ENCODE data around the gene SRPRA.

Gene SRPRA

GRCh38 chr11:126226334-126227084, 42.2 kb downstream of the SRPRA start:
- no peak for DNase-seq

DNA sequence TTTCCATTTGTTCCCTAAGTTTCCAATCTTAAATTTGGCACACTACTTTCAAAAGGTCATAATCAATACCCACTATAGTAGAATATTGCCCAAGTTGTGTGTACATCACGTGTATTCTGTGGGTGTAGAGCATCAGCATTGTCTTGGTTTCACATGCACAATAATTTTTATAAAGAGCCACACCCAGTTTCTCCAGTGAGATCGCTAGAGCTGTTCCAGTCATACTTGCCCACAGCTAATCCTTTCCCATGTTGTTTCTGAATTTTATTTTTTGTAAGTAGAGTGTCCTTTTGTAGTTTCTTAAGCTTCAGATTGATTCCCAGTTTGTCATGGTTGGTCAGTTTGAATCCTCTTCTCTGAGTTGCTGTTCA, 43.4 kb downstream of the SRPRA start:
- no peak for DNase-seq

GRCh38 chr11:126224647-126225294, 43.9 kb downstream of the SRPRA start:
- DNase-seq = no peak

DNA sequence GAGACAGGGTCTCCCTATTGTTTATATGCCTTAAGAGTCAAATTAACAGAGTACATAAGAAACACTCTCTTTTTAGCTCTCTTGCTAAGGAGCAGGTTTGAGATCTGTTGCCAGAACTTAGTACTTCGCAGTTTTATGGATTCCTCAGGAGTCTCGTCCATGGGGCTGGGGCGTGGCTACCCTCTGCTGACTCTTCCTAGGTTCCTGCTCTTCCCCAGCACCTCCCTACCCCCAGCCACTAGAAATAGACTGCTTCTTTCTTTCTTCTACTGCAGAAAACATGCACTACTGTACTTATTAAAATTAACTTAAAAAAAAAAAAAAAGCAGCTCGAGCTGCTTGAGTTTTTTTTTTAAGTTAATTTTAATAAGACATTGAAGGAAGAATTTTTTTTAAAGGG, 49.1 kb downstream of the SRPRA start:
- DNase-seq = no peak

- DNase-seq = no peak
These were observed 51.2 kb downstream of the SRPRA start for GRCh38 chr11:126217491-126217890.

GRCh38 chr11:126216526-126217305, 52.0 kb downstream of the SRPRA start:
- DNase-seq = no peak

- no peak for DNase-seq
These were observed 53.9 kb downstream of the SRPRA start for GRCh38 chr11:126214841-126215240.

GRCh38 chr11:126214441-126214840, 54.3 kb downstream of the SRPRA start:
- no peak for DNase-seq
